Right ventricle myocardium superior (tissue), 1 donor: ENCODE results near the gene CTSC. TPM values are rescaled to one million over a fixed set of nuclear protein-coding genes. Genes with fewer than 3 reads are reported as not detected.
A peak's percentile ranks its signal among the peaks of the same experiment; 100 is the strongest.

Source experiments
- ATAC-seq: fragments of 200-7000 bp; cut with Tn5 transposase; one replicate; pipeline ENCODE4 v1.9.1; 2020; ENCODE audit warnings: mild to moderate bottlenecking; ENCODE audit not compliant: poor library complexity
- DNase-seq: peaks from one replicate; pipeline ENCODE4 v3.0.0-alpha.2; 2020
- intact Hi-C: fragments of 100-400 bp; cut with DNase I; formaldehyde crosslinking; loops from one replicate; pipeline ENCODE4 v1.11.2; 2022
- total RNA-seq: library from RNA; stranded (reverse); fragmentation: NEBNext Ultra II Directional; extraction: Animal tissue kit (Norgen Biotek cat#: 25700); gene quantifications from one replicate; pipeline ENCODE4 v1.2.1, GENCODE V29; 2021
- donor health status: DM: no; HTN: yes; CAD: no; lungs with severe emphysema.

The CTSC gene
- total RNA-seq, 1 donor from 2014 or later: 21.9 TPM

DNA sequence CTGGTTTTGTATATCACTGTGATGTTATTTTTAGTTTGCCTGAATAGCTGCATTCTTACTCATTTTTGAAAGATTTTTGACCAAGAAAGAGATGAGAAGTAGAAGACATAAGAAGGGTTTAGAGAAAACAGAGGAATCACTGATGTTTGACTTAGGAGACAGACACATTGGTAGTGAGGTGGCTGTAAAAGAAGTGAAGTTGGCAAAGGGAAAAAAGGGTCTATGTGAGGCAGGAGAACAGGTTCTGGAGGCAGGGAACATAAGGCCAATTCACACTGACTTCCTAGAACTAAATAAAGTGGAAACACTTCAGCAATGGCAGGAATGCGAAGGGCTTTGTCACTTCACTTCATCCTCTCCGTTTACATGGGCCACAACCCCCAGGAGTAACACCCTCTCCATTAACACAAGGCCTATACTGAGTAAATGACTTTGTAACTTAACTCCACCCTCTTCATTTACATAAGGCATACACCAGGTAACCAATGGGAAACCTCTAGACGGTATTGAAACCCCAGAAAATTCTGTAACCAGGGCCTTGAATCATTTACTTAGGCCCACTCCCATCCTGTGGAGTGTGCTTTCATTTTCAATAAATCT lies 36.5 kb downstream of the CTSC start:
- intact Hi-C loops: no loop called here
- DNase-seq (no peak), ATAC-seq (no peak)

DNA sequence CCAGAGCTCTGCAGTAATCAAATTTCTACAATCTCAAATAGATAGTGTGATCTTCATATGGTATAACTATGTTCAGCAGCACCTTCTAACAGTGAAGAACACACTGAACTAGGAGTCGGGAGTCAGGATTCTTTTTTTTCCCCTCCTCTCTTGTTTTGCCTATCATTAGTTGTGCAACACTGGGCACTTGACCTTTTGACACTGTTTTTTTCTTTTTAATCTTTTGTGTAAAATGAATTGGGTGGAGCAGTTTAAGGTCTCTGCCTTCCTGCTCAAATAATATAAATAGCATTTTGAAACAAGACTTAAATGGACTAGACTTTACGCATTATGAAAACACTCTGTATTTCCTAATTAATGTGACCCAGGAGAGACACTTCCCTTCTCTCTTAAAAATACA lies 39.7 kb downstream of the CTSC start:
- intact Hi-C loops: no loop called here
- no peak for DNase-seq
- no peak for ATAC-seq

DNA sequence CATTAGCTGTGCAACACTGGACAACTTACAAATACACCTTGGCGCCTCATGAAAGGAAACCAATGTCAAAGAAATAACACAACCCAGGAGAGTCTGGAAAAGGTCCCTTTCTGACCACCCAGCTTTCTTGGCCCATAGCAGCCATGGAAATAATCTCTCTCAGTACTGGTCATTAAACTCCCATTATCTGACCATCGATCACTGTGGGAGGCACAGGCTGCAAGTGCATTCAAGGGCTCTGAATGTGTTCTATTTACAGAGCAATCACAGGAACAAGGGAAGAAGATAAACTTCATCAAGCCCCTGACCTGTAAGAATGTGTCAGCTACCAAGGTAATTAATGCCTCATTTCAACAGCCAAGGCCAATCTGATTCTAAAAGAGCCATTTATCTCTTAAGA lies 40.1 kb downstream of the CTSC start:
- intact Hi-C loops: no loop called here
- DNase-seq (no peak), ATAC-seq (no peak)

DNA sequence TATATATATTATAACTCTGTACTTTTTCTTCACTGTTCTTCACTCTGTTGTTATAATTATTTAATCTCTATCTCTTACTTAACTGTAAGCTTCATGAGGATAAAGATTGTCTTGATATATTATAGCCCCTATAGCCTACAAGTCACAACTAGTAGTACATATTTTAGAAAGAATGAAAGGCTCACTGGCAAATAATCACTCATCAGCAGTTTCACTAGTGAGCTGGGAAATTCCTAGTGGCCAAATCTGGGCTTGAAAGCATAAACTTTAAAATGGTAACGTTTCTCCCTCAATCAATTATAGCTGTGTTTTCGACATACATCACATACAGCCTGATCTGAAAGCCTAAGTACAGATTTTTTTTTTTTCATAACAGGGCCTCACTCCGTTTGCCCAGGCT lies 42.5 kb downstream of the CTSC start:
- DNase-seq (no peak), ATAC-seq (no peak)
- intact Hi-C loops: no loop called here

DNA sequence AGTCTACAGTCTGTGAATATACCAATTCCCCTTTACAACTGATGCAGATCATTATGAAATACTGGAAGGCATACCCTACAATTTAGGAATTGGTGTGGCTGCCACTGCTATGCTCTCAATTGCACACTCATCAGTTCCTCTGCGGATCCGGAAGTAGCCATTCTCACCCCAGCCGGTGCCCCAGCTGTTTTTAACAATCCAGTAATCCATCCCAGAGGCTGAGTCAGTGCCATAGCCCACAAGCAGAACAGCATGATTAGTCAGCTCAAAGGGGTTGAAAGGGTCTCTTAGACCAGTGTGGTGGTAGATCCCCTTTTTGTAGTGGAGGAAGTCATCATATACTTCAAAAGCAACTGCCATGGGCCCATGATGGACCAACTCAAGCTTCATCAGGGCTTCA lies 43.6 kb downstream of the CTSC start:
- intact Hi-C loops: no loop called here
- DNase-seq: no peak
- ATAC-seq: peak; percentile 20

DNA sequence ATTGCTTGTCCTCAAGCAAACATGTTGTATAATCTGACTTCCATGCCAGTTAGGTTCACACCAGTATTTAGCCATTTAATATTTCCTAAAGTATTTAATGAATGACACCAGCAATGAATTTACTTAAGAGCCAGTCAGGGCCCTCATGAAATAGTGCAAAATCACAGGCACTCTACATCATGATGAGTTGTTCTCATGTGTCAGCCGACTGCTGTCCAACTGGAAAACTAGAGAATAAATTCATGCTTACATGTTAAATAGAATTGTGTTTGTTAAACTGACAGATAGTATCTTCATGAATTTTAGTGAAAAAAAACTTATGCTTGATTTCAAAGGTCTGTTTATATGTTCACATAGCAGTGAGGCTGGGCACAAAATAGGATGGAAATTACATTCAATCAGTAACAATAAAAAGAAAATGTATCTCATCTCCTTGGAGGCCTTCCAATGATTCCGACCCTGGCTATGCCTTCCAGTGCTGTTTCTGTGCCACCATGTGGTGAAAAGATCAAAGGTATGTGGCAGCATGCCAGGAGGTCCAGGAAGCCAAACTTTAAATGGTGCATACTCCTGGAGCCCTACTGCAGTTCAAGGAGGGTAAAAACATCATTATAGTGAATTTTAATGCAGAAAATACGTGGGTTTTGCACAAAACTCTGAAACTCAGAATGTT lies 45.2 kb downstream of the CTSC start:
- DNase-seq: no peak
- intact Hi-C loops: no loop called here
- ATAC-seq: no peak

DNA sequence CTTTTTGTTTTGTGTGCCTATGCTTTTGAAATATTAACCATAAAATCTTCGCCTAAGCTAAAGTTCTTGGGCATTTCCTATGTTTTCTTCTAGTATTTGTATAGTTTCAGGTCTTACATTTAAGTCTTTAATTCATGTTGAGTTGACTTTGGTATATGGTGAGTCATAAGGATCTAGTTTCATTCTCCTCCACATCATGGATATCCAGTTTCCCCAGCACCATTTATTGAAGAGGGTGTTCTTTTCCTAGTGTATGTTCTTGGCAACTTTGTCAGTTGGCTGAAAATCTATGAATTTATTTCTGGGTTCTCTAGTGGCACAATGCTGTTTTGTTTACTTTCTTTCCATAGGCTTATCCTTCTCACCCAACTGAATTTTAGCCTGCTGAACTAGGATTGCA lies 49.0 kb downstream of the CTSC start:
- ATAC-seq: no peak
- intact Hi-C loops: no loop called here
- DNase-seq: no peak

DNA sequence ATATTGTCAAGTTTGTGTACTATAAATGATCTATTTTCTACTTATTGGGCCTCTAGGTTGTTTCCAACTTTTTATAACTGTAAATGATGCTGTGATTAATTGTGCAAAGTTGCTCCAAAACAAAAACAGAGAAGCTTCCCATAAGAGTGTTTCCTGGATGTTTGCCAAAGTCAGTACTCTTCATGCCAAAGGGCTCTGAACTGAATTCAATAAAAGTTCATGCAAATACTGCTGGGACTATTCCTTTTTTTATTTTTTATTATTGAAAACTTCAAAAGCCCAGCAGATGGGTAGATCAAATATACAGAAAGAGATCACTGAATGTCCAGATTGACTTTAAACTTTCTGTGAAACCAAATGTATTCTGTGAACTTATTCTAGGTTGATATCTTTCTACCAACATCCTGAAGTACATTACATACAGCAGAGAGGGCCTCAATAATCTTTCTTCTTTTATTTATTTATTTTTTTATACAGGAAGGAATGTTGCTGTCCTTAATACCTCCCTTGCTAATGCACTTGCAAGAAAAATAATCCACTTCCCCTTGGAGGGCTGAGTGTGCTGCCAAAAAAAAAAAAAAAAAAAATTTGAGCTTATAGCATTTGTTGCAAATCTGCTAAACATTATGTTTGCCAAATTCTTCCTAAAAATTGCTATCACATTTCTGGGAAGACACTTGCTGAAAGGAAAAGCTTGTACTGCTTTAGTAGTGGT lies 53.0 kb downstream of the CTSC start:
- intact Hi-C loops: no loop called here
- ATAC-seq (peak; percentile 43), DNase-seq (no peak)

DNA sequence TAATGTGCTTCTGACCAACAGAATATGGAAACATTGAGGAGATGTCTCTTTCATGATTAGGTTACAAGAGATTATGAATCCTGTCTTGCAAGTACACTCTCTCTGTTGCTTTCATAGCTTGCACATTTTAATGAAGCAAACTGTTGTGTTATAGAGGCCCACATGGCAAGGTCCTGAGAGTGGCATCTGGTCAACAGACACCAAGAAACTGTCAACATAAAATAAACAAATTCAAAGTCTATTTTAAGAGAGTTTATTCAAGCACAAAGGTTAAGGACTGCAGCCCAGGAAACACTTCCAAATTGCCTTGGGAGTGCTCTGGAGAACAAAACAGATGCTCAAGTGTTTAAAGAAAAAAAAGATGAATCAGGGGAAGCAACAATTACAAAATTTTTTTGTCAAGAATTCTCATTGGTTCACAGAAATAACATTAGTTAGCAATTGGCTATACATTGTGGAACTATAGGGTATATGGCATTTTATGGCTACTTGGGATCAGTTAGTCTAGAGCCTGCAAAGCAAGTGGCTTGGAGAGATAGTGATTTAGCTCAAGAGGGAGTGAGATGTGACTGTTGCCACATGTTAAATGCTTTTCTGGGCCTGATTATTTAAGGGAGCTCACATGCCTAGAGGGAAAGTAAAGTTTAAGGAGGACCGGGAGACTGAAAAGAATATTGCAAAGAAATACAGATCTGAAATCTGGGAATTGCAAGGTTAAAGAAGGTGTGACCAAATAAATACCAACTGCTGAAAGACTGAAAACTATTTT lies 54.6 kb downstream of the CTSC start:
- intact Hi-C loops: no loop called here
- DNase-seq (no peak), ATAC-seq (no peak)

DNA sequence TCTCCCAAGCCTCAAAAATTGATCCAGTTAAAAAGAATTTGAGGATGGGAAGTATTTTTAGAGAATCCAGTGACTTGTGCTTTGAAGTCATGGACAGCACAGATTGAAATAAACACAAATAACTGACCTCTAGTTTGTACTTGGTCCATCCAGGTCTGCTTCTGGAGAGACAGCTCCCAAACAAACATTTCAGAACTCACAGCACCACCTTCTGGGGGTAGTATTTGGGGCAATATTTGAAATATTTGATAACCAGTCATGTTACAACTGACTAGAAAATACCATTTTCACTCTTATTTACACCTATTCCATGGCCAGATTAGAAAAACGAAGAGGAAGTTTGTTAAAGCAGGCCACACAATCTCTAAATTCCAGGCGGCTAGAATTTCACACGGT lies 56.2 kb downstream of the CTSC start:
- ATAC-seq: no peak
- intact Hi-C loops: no loop called here
- no peak for DNase-seq

DNA sequence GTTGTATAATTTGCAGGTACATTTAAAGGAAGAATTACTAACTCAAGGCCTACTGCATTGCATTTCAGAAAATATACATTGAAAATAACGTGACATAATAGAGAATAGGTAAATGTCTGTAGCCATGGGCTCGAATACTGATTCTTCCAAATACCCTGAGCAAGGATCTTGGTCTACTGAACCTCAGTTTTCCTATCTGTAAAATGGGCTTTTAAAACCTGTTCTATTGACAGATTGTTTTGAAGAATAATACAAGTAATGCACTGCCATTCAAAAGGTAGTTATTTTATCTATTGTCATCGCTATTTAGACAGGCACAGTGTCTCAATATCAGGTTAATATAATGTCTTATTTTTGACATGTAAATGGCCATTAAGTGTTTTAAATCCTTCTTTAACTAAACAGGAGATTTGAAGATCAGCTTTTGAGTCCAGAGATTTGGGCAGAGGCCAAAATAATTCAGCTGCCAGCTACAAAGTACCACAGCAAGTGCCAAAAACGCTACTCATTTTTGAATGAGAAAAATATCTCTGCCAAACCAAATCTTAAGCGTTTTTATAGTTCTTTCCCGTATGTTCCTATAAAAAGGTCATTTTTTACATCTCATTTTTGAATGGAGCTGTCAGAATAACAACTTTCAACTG lies 56.7 kb downstream of the CTSC start:
- intact Hi-C loops: no loop called here
- ATAC-seq (no peak), DNase-seq (no peak)

DNA sequence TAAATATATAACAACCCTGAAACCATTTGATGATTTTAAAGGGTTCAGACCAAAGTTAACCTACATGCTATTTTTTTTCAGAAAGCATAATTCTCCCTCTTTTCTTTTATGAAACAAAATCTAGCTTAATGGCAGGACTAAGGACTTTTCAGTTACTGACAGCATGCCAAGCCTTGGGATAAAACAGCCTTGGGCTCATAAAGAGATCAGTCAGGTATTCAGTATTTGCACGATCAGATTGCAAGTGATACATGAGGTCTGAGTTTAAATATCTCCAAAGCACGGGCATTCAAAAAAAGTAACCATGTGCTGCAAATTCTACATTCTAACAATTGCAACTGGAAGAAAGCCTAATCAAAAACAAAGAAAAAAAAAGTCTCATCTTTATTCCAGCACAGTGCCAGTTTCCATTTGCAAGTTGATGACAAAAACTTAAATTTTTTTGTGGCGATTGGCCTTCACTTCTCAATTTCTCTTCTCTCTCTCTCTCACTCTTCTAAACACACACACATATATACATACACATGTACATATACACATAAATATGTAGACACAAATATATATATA lies 60.1 kb downstream of the CTSC start:
- ATAC-seq (no peak), DNase-seq (no peak)
- intact Hi-C loops: no loop called here

DNA sequence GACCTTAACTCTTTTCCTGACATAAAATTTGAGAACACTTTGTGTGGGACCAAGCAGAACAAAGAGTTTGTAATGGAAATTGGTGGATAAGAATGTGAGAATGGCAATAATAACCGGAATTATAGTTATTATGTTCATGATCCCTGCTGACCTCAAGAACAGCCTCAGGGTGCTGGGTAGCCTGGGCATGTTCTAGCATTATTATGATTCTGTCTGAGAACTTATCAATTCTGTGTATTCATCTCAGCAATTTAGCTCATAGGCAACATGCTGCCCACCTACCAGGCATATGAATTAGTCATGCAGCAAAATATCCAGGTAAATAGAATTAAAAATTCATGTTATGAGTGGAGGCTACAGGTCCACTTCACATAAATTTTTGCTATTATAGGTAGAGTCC lies 61.9 kb downstream of the CTSC start:
- intact Hi-C loops: no loop called here
- no peak for ATAC-seq
- no peak for DNase-seq

DNA sequence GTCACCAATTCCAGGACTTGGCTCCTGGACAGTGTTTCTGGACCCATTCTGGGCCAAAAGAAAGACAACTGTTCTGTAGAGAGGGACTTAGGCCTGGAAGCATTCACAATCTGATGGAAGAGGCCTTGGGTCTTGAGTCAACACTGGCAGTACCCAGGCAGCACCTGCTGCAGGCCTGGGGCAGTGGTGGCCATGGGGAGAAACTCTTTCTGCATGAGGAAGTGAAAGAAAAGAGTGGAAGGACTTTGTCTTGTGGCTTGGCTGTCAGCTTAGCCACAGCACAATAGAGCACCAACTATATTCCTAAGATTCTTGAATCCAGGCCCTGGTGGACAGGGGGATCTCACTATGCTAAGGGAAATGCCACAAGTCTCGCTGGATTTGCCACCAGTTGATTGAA lies 70.6 kb downstream of the CTSC start:
- ATAC-seq (no peak), DNase-seq (no peak)
- intact Hi-C loops: no loop called here

DNA sequence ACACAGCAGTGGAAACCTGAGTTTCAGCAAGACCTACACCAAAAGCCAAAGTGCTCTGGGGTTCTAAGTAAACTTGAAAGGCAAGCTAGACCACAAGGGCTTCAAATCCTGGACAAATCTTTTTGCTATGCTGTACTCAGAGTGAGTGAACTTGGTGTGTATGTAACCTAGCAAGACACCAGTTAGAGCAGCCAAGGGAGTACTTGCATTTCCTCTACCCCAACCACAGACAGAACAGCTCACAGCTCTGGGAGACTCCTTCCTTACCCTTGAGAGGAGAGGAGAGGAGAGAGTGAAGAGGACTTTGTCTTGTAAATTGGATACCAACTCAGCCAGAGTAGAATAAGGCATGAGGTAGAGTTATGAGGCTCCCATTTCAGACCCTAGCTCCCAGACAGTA lies 71.4 kb downstream of the CTSC start:
- intact Hi-C loops: no loop called here
- ATAC-seq: no peak
- DNase-seq: no peak

DNA sequence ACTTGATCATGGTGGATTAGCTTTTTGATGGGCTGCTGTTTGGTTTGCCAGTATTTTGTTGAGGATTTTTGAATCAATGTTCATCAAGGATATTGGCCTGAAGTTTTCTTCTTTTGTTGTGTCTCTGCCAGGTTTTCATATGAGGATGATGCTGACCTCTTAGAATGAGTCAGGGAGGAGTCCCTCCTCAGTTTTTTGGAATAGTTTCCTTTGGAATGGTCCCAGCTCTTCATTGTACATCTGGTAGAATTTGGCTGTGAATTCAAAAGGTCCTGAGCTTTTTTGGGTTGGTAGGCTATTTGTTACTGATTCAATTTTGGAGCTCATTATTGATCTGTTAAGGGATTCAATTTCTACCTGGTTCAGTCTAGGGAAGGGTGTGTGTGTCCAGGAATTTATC lies 78.1 kb downstream of the CTSC start:
- ATAC-seq (no peak), DNase-seq (no peak)
- intact Hi-C loops: no loop called here

DNA sequence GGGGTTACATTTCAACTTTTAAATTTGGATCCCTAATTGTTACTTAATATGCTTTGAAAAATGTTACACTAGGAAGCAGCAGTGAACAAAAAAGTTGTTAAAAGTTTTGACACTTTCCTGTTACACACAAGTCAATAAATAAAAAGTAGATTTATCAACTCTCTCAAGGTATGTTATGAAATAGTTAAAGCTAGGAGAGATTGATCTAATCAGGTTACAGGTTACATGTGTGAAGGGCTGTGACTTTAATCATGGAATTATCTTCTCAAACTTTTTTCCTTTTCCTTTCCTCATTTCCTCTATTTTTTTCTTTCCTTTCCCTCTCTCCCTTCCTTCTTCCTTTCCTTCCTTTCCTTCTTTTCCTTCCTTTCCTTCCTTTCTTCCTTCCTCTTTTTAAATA lies 85.3 kb downstream of the CTSC start:
- intact Hi-C loops: no loop called here
- DNase-seq: no peak
- no peak for ATAC-seq

DNA sequence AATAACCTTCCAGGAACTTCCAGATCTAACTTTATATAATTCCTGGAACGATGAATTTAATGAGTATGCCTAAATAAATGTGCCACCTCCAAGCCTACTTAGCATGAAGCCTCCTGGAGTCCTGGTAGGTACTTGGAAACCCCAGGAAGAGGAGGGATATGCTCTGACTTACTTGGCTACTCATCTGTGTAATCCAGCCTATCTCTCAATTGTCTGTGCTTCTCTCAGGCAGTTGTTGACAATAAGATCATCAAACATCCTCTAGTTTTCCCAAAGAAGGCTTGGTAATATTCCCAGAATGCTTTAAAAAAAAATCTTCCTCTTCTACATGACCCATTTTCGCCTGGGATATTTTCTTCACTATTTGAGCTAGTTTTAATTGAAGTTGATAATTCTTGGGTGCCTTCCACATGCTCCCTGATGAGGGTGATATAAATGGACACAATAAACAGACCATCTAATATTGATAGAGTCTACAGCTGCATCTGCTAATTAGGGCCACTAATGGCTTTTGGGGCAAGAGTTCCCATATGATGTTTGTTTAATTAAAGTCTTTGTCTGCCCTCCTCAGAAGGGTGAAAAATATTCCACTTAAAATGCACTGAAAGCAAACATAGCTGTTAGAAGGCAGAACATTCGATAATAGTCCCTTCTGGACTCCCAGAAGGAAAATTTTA lies 86.8 kb downstream of the CTSC start:
- ATAC-seq (no peak), DNase-seq (no peak)
- intact Hi-C loops: no loop called here
